HG02678 (cell line): ENCODE measurements around the gene TRPC4AP.
"Not testable (repeated sequence)": the region's sequence is repeated elsewhere in the genome, so short reads cannot be mapped to it uniquely, and the experiment has no call there.

ENCODE experiments used
- ATAC-seq: cut with Tn5 transposase; IDR thresholded peaks from one replicate; pipeline ENCODE4 v1.9.1; 2021; ENCODE audit warnings: mild to moderate bottlenecking, moderate library complexity; ENCODE audit not compliant: unreplicated experiment

TRPC4AP gene

GRCh38 chr20:35106827-35107380 is 14.3 kb upstream of the TRPC4AP start:
- ATAC-seq, result no peak

- ATAC-seq, result no peak
Observed at GRCh38 chr20:35104685-35105295, 12.2 kb upstream of the TRPC4AP start.

GRCh38 chr20:35101620-35102019 is 9.0 kb upstream of the TRPC4AP start:
- ATAC-seq, result no peak

- no peak for ATAC-seq
Observed at GRCh38 chr20:35093267-35093884, 769 bp upstream of the TRPC4AP start.

- ATAC-seq, result peak; percentile 10
Observed at GRCh38 chr20:35091816-35092523, 637 bp downstream of the TRPC4AP start.

- ATAC-seq, result no peak
Observed at GRCh38 chr20:35088231-35089145, 4.1 kb downstream of the TRPC4AP start.

GRCh38 chr20:35087791-35088190 is 4.8 kb downstream of the TRPC4AP start:
- ATAC-seq, result no peak

GRCh38 chr20:35087355-35087754 is 5.3 kb downstream of the TRPC4AP start:
- ATAC-seq, result no peak

- no peak for ATAC-seq
Observed at GRCh38 chr20:35085477-35086225, 7.0 kb downstream of the TRPC4AP start.

- ATAC-seq, result no peak
Observed at GRCh38 chr20:35084998-35085397, 7.6 kb downstream of the TRPC4AP start.

- ATAC-seq, result not testable (repeated sequence)
Observed at GRCh38 chr20:35080348-35080642, 12.3 kb downstream of the TRPC4AP start.

GRCh38 chr20:35079472-35080347 is 12.9 kb downstream of the TRPC4AP start:
- no peak for ATAC-seq

- no peak for ATAC-seq
Observed at GRCh38 chr20:35077872-35078271, 14.7 kb downstream of the TRPC4AP start.

GRCh38 chr20:35077341-35077740 is 15.3 kb downstream of the TRPC4AP start:
- ATAC-seq, result no peak

- not testable (repeated sequence) for ATAC-seq
Observed at GRCh38 chr20:35071436-35072153, 21.0 kb downstream of the TRPC4AP start.

GRCh38 chr20:35066194-35066593 is 26.4 kb downstream of the TRPC4AP start:
- ATAC-seq, result no peak

GRCh38 chr20:35065181-35065580 is 27.4 kb downstream of the TRPC4AP start:
- no peak for ATAC-seq

- no peak for ATAC-seq
Observed at GRCh38 chr20:35063168-35063567, 29.4 kb downstream of the TRPC4AP start.

- ATAC-seq, result no peak
Observed at GRCh38 chr20:35062478-35062877, 30.1 kb downstream of the TRPC4AP start.
